Epithelial cell of proximal tubule (primary cell): Measurements from ENCODE around the gene EAPP. TPM values are rescaled to one million over a fixed set of nuclear protein-coding genes. Genes with fewer than 3 reads are reported as not detected.
"Not testable (repeated sequence)": the region's sequence is repeated elsewhere in the genome, so short reads cannot be mapped to it uniquely, and the experiment has no call there.

ENCODE experiments used
- DNase-seq: peaks from one replicate; pipeline ENCODE4 v3.0.0-alpha.2; 2011; ENCODE audit warnings: low read depth
- H3K4me3 ChIP-seq: 2 replicates; pipeline ENCODE4 v1.5.1; 2011; ENCODE audit warnings: low read depth, mild to moderate bottlenecking, low read length
- total RNA-seq: library from RNA; depleted of rRNA; stranded (reverse); fragments of >200 nt; gene quantifications from 2 replicates; pipeline ENCODE4 v1.2.3, GENCODE V29; 2015
- TF ChIP-seq, protein P1 (sequence below): conservative IDR thresholded peaks from 2 replicates; pipeline ENCODE4 v1.5.1; 2012; ENCODE audit warnings: low read depth, mild to moderate bottlenecking, low read length

The EAPP gene
- total RNA-seq, 1 donor from 2014 or later = 29.4 TPM

GRCh38 chr14:34507884-34508283 lies 31.6 kb downstream of the EAPP start:
- TF ChIP-seq, protein P1, sequence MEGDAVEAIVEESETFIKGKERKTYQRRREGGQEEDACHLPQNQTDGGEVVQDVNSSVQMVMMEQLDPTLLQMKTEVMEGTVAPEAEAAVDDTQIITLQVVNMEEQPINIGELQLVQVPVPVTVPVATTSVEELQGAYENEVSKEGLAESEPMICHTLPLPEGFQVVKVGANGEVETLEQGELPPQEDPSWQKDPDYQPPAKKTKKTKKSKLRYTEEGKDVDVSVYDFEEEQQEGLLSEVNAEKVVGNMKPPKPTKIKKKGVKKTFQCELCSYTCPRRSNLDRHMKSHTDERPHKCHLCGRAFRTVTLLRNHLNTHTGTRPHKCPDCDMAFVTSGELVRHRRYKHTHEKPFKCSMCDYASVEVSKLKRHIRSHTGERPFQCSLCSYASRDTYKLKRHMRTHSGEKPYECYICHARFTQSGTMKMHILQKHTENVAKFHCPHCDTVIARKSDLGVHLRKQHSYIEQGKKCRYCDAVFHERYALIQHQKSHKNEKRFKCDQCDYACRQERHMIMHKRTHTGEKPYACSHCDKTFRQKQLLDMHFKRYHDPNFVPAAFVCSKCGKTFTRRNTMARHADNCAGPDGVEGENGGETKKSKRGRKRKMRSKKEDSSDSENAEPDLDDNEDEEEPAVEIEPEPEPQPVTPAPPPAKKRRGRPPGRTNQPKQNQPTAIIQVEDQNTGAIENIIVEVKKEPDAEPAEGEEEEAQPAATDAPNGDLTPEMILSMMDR = no peak
- no peak for DNase-seq
- no peak overlapping the region for H3K4me3 ChIP-seq

DNA sequence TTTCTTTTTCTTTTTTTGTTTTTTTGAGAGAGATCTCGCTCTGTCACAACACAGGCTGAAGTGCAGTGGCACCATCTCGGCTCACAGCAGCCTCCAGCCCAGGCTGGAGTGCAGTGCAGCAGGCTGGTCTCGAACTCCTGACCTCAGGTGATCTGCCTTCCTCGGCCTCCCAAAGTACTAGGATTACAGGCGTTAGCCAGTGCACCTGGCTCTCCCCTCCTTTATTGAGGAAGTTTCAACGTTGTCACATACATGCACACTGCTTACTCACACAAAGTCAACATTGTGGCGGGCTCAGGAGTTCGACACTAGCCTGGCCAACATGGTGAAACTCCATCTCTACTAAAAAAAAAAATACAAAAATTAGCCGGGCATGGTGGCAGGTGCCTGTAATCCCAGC lies 32.0 kb downstream of the EAPP start:
- no peak overlapping the region for H3K4me3 ChIP-seq
- TF ChIP-seq, protein P1 = no peak
- DNase-seq = no peak

GRCh38 chr14:34505124-34505491 lies 34.4 kb downstream of the EAPP start:
- not testable (repeated sequence) for H3K4me3 ChIP-seq, DNase-seq

DNA sequence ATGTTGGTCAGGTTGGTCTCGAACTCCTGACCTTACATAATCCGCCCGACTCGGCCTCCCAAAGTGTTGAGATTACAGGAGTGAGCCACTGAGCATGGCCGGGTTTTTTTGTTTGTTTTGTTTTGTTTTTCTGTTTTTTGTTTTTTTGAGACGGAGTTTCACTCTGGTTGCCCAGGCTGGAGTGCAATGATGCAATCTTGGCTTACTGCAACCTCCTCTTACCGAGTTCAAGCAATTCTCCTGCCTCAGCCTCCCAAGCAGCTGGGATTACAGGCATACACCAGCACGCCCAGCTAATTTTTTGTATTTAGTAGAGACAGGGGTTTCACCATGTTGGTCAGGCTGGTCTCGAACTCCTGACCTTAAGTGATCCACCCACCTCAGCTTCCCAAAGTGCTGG lies 35.5 kb downstream of the EAPP start:
- not testable (repeated sequence) for H3K4me3 ChIP-seq

GRCh38 chr14:34502545-34503225 lies 36.8 kb downstream of the EAPP start:
- DNase-seq = no peak
- no peak overlapping the region for H3K4me3 ChIP-seq
- TF ChIP-seq, protein P1 = no peak

More for the DNA sequence above, 35.5 kb downstream of the EAPP start:
- not testable (repeated sequence) for DNase-seq

DNA sequence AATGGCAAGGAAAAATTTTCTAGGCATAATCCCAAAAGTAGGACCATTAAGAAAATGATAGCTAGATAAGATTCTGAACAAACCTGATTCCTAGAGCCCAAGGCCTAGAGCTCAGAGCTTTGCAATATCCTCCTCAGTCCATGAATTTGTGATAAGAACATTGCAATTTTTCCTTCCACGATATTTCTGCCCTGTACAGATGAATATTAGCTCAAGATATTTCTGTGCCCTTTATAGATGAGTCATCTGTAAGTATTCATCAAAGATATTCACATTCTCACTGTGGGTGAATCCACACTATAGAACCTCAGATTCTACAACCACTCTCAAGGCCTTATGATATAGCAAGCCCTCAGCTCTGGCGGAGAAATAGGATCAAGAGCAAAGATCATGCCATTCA lies 37.5 kb downstream of the EAPP start:
- TF ChIP-seq, protein P1 = no peak
- no peak overlapping the region for H3K4me3 ChIP-seq
- no peak for DNase-seq

GRCh38 chr14:34501004-34501580 lies 38.4 kb downstream of the EAPP start:
- no peak for DNase-seq
- H3K4me3 ChIP-seq = no peak overlapping the region
- TF ChIP-seq, protein P1 = no peak

- H3K4me3 ChIP-seq = no peak overlapping the region
- TF ChIP-seq, protein P1 = peak; percentile 67
- no peak for DNase-seq
Measured at GRCh38 chr14:34498684-34499412, 40.7 kb downstream of the EAPP start.
